HG03457 (cell line): ENCODE data around the gene MPST.

Experiments
- ATAC-seq: cut with Tn5 transposase; IDR thresholded peaks from one replicate; pipeline ENCODE4 v1.9.1; 2021; ENCODE audit warnings: moderate number of reproducible peaks; ENCODE audit not compliant: unreplicated experiment

The MPST gene

GRCh38 chr22:37021710-37022482 is 2.4 kb downstream of the MPST start:
- no peak for ATAC-seq

- no peak for ATAC-seq
Measured at GRCh38 chr22:37022483-37023337, 3.2 kb downstream of the MPST start.

GRCh38 chr22:37023743-37024338 is 4.3 kb downstream of the MPST start:
- ATAC-seq: no peak

GRCh38 chr22:37024339-37025157 is 5.0 kb downstream of the MPST start:
- ATAC-seq: no peak

GRCh38 chr22:37025500-37026070 is 6.0 kb downstream of the MPST start:
- ATAC-seq: no peak

- ATAC-seq: no peak
Measured at GRCh38 chr22:37026325-37026724, 6.8 kb downstream of the MPST start.

- no peak for ATAC-seq
Measured at GRCh38 chr22:37027556-37027955, 8.0 kb downstream of the MPST start.

- ATAC-seq: no peak
Measured at GRCh38 chr22:37028692-37029674, 9.4 kb downstream of the MPST start.

- no peak for ATAC-seq
Measured at GRCh38 chr22:37030560-37031281, 11.2 kb downstream of the MPST start.

GRCh38 chr22:37032134-37032534 is 12.6 kb downstream of the MPST start:
- ATAC-seq: no peak

- no peak for ATAC-seq
Measured at GRCh38 chr22:37032535-37033460, 13.3 kb downstream of the MPST start.

- ATAC-seq: no peak
Measured at GRCh38 chr22:37033605-37034430, 14.3 kb downstream of the MPST start.

- ATAC-seq: no peak
Measured at GRCh38 chr22:37036655-37037377, 17.3 kb downstream of the MPST start.

- ATAC-seq: no peak
Measured at GRCh38 chr22:37037669-37038068, 18.1 kb downstream of the MPST start.

- ATAC-seq: no peak
Measured at GRCh38 chr22:37039466-37039865, 19.9 kb downstream of the MPST start.

- ATAC-seq: no peak
Measured at GRCh38 chr22:37043209-37043827, 23.8 kb downstream of the MPST start.
